ENCODE measurements around the gene MTA1.
A peak's percentile ranks its signal among the peaks of the same experiment; 100 is the strongest.

The MTA1 gene

GRCh38 chr14:105486974-105487448 is 67.4 kb downstream of the MTA1 start:
- no peak for DNase-seq (ENCODE audit: low spot score)

GRCh38 chr14:105487449-105487985 is 67.9 kb downstream of the MTA1 start:
- no peak for DNase-seq (ENCODE audit: low spot score)

- no peak for DNase-seq (ENCODE audit: low spot score)
These were observed 68.6 kb downstream of the MTA1 start for GRCh38 chr14:105487986-105488777.

GRCh38 chr14:105488781-105489541 is 69.3 kb downstream of the MTA1 start:
- DNase-seq (ENCODE audit: low spot score): no peak

GRCh38 chr14:105489542-105490266 is 70.1 kb downstream of the MTA1 start:
- peak; percentile 77 for DNase-seq (ENCODE audit: low spot score)

GRCh38 chr14:105490267-105490571 is 70.6 kb downstream of the MTA1 start:
- no peak for DNase-seq (ENCODE audit: low spot score)

- DNase-seq (ENCODE audit: low spot score): peak; percentile 99
These were observed 71.1 kb downstream of the MTA1 start, which contains the start of gene TEDC1 for GRCh38 chr14:105490572-105491365. Gene TEDC1, plus strand, starts transcription at chr14:105491246. Its CDS starts 130 bp downstream, at chr14:105491376.

- peak; percentile 70 for DNase-seq (ENCODE audit: low spot score)
These were observed 71.8 kb downstream of the MTA1 start for GRCh38 chr14:105491366-105491973.

GRCh38 chr14:105492031-105492970 is 72.7 kb downstream of the MTA1 start:
- no peak for DNase-seq (ENCODE audit: low spot score)

GRCh38 chr14:105492971-105493871 is 73.6 kb downstream of the MTA1 start:
- no peak for DNase-seq (ENCODE audit: low spot score)

- DNase-seq (ENCODE audit: low spot score): no peak
These were observed 74.4 kb downstream of the MTA1 start for GRCh38 chr14:105493921-105494605.

- no peak for DNase-seq (ENCODE audit: low spot score)
These were observed 74.9 kb downstream of the MTA1 start for GRCh38 chr14:105494606-105494929.

- DNase-seq (ENCODE audit: low spot score): no peak
These were observed 75.7 kb downstream of the MTA1 start for GRCh38 chr14:105495101-105495989.

- no peak for DNase-seq (ENCODE audit: low spot score)
These were observed 76.6 kb downstream of the MTA1 start for GRCh38 chr14:105495990-105496830.

- no peak for DNase-seq (ENCODE audit: low spot score)
These were observed 77.4 kb downstream of the MTA1 start for GRCh38 chr14:105496831-105497591.
